Germinal center (tissue), 1 donor: Measurements from ENCODE around the gene E4F1.

ENCODE experiments used
- DNase-seq: peaks from one replicate; pipeline ENCODE4 v3.0.0; 2012; ENCODE audit warnings: mixed read lengths, low spot score

Gene E4F1, protein sequence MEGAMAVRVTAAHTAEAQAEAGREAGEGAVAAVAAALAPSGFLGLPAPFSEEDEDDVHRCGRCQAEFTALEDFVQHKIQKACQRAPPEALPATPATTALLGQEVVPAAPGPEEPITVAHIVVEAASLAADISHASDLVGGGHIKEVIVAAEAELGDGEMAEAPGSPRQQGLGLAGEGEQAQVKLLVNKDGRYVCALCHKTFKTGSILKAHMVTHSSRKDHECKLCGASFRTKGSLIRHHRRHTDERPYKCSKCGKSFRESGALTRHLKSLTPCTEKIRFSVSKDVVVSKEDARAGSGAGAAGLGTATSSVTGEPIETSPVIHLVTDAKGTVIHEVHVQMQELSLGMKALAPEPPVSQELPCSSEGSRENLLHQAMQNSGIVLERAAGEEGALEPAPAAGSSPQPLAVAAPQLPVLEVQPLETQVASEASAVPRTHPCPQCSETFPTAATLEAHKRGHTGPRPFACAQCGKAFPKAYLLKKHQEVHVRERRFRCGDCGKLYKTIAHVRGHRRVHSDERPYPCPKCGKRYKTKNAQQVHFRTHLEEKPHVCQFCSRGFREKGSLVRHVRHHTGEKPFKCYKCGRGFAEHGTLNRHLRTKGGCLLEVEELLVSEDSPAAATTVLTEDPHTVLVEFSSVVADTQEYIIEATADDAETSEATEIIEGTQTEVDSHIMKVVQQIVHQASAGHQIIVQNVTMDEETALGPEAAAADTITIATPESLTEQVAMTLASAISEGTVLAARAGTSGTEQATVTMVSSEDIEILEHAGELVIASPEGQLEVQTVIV

DNA sequence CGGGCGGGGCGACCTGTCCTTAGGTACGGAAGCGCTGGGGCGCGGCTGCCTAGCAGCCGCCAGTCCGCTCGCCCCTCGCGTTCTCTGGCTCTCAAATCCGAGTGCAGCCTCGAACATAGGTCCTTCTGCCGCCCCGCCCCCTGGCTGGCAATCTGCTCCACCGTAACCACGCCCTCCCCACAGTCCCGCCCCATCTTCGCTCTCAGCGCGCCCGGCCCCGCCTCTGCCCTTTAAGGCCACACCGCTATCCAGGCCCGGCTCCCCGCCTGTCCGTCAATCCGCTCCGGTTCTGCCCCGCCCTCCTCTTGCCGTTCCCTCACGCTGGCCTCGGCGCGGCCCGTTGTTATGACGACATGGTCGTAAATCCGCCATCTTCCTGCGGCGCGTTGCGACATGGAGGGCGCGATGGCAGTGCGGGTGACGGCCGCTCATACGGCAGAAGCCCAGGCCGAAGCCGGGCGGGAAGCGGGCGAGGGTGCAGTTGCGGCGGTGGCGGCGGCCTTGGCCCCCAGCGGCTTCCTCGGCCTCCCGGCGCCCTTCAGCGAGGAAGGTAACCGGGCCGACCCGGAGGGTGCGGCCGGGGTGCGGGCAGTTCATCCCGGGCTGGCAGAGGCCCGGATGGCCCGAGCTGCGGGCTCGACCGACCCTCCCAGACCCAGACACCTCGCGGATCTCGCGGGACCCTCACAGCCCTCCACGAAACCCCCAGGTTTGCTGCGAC lies at the start of gene E4F1:
E4F1 (plus strand) TSS at position 371 of the 721 bp plus-strand sequence; CDS start at position 394, 23 bp downstream.
- peak; percentile 99 for DNase-seq

DNA sequence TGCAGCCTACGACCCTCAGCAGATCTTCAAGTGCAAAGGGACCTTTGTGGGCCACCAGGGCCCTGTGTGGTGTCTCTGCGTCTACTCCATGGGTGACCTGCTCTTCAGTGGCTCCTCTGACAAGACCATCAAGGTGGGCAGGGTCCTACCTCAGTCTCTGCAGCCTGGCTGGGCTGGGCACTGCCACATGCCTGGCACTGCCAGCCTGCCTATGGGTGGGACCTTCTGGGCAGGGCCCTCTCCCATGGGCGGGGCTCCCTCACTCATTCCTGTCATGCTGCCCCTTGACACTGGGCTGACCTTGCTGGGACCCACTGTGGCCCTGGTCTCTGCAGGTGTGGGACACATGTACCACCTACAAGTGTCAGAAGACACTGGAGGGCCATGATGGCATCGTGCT lies 49.5 kb upstream of the E4F1 start:
- DNase-seq = no peak

DNA sequence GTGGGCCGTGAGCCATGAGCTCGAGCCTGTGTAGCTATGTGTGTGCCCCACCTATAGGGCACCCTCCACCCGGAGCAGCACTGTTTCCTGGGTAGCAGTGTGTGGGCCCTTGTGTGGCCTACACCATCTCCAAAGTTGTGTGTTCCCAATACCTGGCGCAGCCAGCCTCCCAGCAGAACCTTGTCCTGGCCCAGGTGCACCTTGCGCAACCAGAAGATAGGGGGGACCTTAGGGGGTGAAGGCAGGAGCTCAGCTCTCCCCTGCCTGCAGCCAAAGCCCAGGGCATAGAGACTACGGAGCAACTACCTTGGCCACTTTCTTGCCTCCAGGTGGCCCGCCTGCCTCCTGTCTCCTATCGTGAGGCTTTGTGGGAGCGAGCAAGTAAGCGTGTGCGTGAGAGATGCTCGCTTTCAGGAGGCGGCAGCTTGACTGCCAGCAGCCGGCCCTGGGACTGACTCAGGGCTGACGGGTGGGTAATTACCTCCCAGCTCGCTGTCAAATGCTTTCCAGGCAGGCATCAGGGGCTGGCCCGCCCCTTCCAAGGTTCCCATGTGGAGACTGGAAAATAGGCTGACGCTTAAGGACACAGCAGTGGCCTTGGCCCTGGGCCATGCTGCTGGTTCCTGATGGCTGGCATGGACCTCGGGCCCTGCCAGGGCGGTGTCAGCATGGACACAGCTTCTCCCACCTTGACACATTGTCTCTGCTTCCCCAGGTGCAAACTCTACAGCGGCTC lies 48.8 kb upstream of the E4F1 start:
- no peak for DNase-seq

DNA sequence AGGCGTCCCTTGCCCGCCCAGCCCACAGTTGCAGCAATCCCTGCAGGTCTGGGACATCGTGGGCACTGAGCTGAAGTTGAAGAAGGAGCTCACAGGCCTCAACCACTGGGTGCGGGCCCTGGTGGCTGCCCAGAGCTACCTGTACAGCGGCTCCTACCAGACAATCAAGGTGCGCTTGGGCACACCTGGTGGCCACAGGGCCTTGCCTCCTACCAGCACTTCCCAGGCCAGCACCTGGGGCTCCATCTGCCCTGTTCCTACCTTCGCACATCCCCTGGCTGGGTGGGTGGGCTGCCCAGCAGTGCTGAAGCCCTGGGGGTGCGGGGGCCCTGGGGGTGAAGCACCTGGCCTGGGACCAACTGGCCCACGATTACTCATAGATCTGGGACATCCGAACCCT lies 47.9 kb upstream of the E4F1 start:
- DNase-seq = no peak

DNA sequence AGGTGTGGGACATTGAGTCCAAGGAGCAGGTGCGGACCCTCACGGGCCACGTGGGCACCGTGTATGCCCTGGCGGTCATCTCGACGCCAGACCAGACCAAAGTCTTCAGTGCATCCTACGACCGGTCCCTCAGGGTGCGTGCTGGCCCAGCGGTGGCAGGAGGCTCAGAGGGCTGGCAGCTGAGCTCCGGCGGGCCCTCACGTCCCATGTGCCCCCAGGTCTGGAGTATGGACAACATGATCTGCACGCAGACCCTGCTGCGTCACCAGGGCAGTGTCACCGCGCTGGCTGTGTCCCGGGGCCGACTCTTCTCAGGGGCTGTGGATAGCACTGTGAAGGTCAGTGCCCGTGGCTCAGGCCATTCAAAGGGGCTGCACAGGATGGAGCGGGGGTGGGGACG lies 47.3 kb upstream of the E4F1 start:
- no peak for DNase-seq

DNA sequence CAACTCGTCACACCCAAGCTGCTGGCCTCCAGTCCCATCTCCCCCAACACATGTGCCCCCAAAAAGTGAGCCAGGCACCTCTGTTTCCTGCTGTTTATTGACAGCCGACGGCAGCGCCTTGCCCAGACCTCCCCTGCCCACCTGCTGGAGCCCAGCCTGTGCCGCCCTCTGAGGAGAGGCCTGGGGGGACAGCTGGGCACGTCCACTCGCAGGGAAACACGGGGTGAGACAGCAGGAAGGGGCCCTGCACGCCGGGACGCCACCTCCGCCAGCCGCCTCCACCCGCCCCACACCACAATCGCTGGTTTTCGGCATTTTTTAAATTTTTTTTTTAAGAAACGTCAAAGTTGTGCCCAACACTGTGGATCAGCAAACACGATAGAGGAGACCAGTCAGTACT lies 46.3 kb upstream of the E4F1 start:
- DNase-seq = no peak

DNA sequence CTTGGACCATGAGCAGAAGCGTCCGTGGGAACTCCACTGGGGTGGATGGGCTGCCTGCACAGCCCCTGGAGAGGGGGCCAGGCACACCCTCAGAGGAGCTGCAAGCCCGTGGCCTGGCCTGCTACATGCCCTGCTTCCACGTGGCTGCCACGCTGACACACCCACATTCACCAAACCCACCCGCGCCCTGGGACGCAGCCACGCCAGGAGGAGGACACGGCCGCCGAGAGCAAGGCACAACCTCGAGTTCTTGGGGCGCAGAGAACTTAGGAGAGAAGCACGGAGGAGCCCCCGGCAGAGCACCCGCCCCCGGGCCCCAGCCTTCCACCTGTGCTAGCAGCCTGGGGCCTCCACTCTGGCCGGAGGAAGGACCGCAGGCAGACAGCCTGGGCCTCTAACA lies 45.8 kb upstream of the E4F1 start:
- no peak for DNase-seq

DNA sequence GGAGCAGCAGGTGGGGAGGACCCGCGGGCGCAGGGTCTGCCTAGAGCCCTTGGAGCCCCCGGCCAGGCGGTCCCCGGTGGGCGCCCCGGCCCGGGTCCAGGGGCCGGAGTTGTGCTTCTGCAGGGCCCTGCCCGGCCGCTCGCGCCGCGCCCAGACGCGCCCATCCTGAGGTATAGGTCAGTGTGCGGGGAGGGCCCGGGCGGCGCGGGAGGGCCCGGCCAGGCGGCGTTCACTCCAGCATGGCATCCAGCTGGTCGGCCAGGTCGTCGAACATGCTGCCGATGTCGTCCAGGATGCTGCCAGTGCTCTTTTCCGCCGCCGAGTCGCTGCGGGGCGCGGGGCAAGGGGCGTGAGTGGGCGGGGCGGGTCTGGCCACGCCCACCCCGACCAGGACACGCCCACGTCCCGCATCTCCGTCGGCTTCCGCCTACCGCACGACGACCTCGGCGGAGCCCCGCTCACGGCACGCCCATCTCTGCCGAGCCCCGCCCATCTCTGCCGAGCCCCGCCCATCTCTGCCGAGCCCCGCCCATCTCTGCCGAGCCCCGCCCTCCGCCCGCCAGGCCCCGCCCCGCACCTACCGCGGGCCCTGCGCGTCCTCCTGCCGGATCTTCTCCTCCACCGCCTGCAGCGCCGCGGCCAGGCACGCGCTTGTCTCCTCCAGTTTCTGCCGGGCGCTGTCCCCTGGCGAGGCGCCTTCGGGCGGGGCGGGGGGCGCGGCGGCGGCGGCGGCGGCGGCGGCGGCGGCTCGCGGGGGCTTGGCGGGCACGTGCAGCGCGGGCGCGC lies 44.9 kb upstream of the E4F1 start:
- DNase-seq = no peak

DNA sequence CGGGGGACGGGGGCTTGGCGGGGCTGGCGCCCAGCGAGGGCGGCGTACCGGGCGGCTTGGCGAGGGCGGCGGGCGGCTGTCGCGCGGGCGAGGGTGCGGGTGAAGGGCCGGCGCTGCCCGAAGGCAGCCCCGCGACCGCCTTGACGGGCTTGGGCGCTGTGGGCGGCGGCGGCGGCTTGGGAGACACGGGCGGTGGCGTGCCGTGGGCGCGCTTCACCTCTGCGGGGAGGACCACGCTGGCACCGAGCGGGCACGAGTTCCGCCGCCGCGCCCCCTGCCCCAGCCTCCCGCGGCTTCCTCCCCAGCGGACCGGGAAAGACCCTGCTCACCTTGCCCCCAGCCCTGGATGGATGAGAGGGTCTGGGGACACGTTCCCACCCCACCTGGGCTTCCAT lies 44.3 kb upstream of the E4F1 start:
- no peak for DNase-seq

DNA sequence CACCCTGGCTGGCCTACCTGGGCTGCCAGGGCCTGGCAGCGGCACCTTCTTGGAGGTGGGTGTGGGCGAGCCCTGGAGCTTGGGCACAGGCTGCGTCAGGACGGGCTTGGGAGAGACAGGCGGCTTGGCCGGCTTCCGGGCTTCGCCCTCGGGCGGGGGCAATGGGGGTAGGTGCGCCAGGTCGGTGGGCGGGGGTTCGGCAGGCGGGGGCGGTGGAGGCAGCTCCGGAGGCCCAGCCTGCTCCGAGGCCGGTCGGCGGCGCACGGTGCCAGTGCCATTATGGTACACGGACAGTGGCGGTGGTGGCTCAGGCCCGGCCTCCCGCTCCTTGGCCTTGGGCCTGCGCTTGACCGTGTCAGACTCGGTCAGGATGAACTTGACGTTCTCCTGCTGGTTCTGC lies 43.8 kb upstream of the E4F1 start:
- DNase-seq = no peak

DNA sequence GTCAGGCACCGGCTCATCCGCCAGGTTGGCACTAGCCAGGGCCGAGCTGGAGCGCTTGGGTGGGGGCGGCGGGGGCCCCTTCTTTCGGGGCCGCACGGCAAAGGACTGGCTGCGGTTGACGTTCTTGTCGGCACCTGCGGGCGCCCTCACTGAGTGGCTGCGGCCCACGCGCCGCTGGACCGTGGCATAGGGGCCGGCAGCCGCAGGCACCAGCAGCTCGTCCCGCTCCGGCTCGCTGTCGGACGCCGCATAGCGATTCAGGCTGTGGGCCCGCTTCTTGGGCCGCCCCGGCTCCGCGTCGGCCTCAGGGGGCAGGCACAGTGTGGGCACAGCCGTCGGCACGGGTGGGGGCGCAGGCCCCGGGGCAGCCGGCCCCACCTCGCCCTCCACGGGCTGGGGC lies 42.9 kb upstream of the E4F1 start:
- DNase-seq = no peak

DNA sequence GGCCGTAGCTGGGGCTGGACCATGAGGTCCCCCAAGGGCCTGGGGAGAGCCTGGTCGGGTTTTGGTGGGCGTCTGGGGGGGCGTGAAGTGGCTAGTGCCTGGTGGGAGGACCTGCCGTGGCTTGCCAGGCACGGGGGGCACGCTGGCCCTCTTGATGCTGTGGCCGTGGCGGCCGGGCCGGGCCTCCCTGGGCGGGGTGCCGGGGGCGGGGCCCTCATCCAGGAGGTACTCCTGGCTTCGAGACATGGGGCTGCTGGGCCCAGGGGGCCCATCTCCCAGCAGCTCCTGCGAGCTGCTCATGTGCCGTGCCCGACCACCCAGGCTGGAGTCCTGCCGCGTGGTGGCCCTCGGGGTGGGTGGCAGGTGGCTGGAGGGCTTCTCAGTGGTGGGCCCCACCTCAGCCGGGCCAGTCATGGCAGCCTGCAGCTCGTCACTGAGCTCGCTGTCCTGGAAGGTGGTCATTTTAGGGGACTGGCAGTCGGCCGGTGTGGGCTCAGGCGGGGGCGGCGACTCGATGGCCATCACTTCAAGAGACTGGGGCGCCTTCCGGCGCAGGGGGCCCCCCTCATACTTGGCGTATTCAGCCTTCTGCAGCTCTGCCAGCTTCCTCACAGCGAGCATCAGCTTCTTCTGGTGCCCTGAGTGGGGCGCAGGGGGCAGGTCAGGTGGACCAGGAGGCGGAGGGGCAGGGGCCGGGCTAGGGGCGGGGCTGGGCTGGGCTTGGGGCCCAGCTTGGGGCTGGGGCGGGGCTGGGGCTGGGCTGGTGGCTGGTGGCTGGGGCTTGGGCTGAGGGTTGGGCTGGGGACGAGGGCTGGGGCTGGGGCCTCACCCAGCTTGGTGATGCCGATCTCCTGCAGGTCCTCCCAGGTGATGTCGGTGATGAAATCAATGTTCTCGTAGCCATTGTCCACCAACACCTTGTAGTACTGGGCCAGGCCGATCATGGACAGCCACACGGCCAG lies 42.1 kb upstream of the E4F1 start:
- DNase-seq = no peak

DNA sequence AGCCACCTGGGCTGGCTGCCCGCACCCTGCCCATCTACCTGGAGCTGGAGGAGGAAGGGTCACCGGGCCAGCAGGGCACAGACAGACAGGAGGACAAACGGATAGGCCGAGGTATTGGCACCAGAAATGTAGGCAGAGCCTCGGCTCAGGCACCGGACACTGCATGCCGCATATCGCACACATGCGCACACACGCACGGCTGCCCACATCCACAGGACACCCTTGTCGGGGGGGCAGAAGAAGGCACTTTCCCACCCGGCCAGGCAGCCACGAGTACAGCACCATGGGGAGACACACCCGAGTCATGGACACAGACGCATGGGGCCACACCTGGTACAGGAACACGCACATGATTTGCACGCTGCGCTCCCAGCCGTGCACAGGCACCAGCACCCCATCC lies 41.4 kb upstream of the E4F1 start:
- DNase-seq = no peak

DNA sequence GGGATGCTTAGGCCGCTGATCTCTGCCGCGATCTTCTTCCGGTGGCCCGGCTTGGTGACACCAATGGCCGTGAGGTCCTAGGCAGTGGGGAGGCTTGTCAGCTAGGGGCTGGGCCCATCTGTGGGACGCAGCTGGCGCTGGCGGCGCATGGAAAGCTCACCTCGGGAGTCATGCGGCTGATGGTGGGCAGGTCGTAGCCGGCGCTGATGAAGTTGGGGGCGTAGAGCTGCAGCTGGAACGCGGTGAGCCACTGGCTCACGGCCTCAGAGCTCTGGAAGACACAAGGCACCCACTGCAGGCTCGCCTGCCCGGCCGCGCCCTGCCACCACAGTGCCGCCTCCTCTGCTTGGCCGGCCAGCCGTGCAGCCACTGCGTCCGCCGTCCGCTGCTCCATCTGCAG lies 39.7 kb upstream of the E4F1 start:
- no peak for DNase-seq

DNA sequence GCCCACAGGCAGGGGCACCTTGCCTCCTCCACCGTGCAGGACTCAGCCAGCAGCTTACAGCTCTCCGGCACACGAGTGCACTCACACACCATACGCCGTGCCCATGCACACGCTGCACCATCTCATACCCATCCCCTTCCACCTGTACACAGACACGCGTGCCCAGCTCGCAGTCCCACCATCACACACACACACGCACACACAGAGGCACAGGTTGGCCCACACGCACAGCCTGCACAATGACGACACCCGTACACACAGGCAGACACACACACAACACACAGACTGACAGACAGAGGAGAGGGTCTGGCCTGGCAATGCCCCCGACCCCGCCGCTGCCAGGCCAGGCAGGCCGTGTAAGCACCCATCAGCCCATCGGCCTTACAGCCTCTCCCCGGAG lies 39.0 kb upstream of the E4F1 start:
- no peak for DNase-seq

DNA sequence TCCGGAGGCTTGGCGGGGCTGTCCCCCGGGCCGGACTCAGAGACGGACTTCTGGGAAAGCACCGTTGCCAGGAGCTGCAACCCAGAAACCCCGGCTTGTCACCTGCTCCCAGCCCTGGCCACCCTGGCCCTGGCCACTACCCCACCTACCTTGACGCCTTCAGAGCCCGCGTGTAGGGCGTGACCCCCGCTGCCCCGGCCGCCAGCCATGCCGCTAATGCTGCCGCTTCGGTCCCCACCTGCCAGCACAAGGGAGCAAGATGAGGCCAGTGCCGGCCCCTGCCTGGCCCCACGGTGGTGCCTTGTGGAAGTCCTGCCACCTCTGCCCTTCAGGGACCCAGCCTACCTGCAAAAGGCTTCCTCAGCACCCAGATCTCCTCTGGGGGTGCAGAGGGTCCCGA lies 38.4 kb upstream of the E4F1 start:
- DNase-seq = no peak

DNA sequence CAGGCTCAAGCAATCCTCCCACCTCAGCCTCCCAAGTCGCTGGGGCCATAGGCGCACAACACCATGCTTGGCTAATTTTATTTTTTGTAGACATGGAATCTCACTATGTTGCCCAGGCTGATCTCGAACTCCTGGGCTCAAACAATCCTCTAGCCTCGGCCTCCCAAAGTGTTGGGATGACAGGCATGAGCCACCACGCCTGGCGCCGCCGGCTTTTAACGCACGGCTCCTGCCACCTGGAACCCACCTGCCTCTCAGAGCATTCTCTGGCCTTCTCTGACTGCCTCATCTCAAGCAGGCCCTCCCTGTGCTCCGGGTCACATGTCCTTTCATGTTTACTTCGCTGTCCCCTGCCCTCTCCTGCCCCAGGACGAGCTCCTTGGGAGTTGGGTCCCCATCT lies 37.3 kb upstream of the E4F1 start:
- no peak for DNase-seq

DNA sequence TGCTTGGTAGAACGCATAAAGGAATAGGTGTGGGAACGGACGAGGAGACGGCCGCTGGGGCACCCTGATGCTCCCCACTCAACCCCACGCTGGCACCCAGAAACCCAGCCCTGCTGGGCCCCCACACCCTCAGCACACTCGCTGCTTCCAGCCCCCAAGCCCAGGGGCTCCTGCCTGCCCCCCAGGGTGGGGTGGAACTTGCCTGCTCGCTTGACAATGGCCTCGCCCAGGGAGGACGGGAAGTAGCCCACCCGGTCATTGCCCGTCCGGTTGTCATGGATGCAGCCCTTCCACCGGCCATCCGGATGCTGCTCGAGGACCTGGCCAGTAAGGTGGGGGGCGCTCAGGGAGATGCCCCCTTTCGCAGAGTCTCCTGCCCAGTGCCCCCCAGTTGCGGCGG lies 36.9 kb upstream of the E4F1 start:
- no peak for DNase-seq

DNA sequence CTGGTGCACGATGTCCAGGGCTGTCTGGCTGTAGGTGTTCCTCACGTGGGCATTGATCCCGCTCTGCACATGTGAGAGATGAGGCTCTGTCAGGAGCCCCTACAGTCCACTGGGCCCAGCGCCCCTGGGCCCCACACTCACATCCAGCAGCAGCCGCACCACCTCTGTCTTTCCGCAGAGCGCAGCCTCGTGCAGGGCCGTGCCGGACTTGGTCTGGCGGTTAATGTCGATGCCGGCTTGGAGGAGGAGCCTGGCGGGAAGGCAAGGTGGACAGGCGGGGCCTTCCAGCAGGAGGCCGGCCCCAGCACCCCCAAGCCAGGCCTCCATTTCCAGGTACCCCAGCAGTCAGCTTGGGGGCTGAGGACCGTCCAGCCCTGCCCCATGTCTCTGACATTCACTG lies 36.2 kb upstream of the E4F1 start:
- DNase-seq = no peak

DNA sequence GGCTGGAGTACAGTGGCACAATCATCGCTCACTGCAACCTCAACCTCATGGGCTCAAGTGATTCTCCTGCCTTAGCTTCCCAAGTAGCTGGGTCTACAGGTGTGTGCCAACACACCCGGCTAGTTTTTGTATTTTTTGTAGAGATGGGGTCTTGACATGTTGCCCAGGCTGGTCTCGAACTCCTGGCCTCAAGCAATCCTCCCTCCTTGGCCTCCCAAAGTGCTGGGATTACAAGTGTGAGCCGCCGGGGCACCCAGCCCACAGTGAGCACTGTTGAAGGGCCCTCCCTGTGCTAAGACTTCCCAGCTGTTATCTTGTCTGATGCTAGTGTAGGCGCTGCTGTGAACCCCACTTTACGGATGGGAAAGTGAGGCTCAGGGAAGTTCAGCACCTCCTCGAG lies 35.0 kb upstream of the E4F1 start:
- DNase-seq = no peak
